T-helper 22 cell (primary cell): ENCODE data around the gene TNIK.
"Not testable (repeated sequence)": the region's sequence is repeated elsewhere in the genome, so short reads cannot be mapped to it uniquely, and the experiment has no call there.

Source experiments
- DNase-seq: peaks from one replicate; pipeline ENCODE4 v3.0.0-alpha.2; 2020; ENCODE audit warnings: low read depth

Gene TNIK

DNA sequence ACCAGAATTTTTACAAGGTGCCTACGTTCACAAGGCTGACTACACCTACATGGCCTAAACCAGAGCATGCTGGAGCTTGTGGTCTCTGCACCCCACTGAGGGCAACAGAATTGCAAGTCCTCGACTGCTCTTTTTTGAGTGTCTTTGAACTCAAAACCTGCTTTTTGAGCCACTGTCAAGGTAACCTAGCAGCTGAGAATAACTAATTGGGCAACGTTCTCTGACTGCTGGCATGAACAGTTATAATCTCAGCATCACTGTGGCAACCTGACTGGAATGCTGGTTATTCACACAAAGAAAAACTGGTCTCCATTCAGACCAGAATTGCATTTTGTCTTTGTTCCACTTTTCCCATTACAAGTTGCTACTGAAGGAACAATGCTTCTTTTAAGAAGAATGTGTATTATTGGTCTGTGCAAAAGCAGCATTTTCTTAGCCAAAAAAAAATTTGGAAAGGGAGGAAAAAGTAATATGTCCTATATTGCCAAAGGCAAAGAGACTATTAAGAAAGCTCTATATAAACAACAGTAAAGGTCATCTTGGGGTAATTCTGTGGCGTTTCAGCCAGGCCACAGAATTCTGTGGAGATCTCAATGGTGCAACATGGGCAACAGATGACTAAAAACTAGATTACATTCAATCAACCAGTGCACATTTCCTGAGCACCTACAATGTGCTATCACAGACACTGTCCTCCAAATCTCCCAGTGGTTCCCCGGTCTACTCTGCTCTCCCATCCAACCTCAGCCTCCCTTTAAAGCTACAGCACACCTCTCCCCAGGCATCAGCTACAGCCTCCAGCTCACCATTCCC is 76.8 kb downstream of the TNIK start:
- DNase-seq, result no peak

- DNase-seq, result not testable (repeated sequence)
Measured at GRCh38 chr3:171382347-171382746, 77.9 kb downstream of the TNIK start.

GRCh38 chr3:171380711-171381425 is 79.3 kb downstream of the TNIK start:
- no peak for DNase-seq

GRCh38 chr3:171379961-171380483 is 80.2 kb downstream of the TNIK start:
- DNase-seq, result no peak

DNA sequence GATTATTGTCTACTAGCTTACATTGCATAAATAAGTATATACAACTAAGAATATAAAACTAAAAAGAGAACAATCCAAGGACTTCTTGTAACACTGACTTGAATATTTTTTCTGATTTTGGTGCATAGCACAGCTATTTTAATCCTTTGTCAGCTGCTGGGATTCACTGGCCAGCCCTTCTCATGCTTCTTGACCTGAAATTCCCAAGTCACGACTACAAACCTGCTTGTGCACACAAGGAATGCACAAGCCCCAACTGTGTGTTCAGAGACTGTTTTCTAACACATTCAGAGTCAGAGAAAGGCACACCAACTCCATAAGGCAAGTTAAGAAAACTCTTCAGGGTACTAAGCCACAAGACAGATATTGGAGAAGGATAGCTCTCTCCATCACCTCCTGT is 80.9 kb downstream of the TNIK start:
- DNase-seq, result no peak

GRCh38 chr3:171378586-171378985 is 81.6 kb downstream of the TNIK start:
- DNase-seq, result no peak

GRCh38 chr3:171377859-171378258 is 82.3 kb downstream of the TNIK start:
- DNase-seq, result no peak

- no peak for DNase-seq
Measured at GRCh38 chr3:171376596-171376947, 83.6 kb downstream of the TNIK start.

- DNase-seq, result no peak
Measured at GRCh38 chr3:171375666-171376595, 84.3 kb downstream of the TNIK start.

GRCh38 chr3:171374661-171375285 is 85.4 kb downstream of the TNIK start:
- DNase-seq, result no peak

DNA sequence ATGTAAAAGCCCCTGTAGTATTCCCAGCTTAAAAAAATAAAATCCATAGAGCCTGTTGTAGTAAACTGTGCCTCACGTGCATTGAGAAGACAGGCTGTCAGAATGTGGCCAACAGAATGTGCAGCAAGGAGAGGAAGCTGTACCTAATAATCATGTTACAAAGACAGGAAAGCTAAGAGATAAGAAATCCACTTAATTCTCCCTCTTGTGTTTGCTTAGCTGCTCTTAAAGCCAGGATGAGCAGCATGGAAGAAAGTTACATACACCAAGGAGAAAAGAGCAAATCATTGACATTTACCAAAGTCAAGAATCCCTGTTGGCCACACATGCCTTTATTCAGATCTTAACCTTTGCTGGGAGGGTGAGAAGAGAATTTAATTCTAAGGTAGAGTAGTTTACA is 85.9 kb downstream of the TNIK start:
- DNase-seq, result no peak

- no peak for DNase-seq
Measured at GRCh38 chr3:171373711-171374110, 86.5 kb downstream of the TNIK start.

DNA sequence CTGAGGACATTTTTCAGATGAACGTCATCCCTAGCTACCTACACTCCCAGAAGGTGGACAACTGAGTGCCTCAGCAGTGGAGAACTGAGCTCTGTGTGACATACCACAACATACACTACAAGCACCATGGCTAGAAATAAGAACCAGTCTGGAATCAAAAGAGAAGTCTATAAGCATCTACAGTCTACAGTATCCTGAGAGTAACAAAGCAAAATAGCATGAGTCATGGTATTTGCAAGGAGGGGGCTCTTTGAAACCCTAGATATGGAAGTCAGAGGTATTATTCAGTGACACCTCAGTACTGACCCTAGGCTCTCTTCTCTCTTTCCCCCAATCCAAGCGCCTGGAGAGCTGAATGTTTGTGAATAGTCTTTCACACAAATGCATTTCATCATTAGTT is 87.5 kb downstream of the TNIK start:
- DNase-seq, result no peak

DNA sequence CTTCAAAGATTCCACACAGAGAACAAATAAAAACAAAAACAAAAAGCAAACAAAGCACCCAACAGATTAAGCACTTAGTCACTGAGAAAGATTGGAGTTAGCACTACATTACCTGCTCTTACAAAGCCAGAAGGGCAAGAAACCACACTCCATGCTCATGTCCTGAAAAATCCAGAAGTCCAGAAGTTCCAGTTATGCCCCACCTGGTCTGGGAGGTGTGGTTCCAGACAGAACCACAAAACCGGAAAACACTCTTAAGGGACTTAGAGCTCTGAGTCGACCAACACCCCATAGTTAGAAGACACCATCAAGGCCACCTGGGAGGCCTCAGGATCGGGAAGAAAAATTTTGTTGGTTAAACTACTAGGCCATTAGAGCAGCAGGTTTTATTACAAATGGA is 88.9 kb downstream of the TNIK start:
- DNase-seq, result no peak

DNA sequence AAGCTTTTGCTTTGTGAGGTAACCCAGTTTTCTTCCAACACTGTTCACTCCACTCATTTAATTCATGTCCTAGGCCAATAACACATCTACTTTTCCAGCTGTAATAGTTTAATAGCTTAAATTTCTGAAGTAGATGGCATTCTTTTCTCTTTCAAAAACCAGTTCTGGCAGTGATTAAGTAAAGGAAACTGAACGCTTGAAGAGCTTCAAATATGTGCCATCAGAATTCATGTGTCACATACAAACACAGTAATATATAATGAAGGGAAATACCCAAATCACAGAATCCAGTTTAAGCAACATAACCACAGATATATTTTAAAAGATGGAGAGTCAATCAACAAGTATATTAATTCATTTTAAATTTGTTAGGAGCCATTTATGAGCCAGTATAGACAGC is 91.0 kb downstream of the TNIK start:
- DNase-seq, result no peak

- DNase-seq, result not testable (repeated sequence)
Measured at GRCh38 chr3:171366738-171367137, 93.5 kb downstream of the TNIK start.

- DNase-seq, result no peak
Measured at GRCh38 chr3:171366043-171366442, 94.2 kb downstream of the TNIK start.

- no peak for DNase-seq
Measured at GRCh38 chr3:171365489-171365888, 94.7 kb downstream of the TNIK start.

GRCh38 chr3:171364500-171364899 is 95.7 kb downstream of the TNIK start:
- no peak for DNase-seq

DNA sequence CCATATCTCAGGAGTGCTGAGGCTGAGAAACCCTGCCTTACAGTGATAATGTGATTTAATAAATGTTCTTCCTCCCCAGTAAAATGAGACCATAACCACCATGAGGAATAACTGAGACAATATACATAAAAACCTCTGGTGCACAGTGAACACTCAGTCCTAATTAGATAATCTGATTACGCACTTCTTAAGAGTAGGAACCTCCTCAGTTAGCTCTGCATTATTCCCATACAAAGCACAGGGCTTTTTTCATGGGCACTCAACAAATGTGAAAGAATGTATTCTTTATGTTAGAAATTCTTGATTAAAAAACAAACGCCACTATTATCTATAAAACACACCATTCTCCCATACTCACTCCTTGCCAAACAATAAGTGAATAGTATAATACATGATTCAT is 97.0 kb downstream of the TNIK start:
- no peak for DNase-seq

DNA sequence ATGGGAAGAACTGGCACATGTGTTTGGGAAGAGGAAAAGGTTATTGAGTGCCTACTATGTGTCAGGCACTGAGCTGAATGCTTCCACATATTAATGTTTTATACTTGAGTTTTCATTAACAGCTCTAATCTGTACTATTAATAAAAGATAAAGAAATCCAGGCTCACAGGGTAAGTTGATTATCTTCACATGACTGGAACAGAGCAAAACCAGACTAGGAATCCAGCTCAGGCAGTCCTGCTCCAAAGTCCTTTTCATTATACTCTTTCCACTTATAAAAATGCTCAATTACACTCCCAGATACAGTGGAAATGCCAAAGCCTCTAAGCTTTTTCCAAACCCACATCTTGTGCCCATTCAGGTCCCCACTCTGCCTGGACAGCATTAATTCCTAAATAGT is 97.6 kb downstream of the TNIK start:
- no peak for DNase-seq

GRCh38 chr3:171358881-171359198 is 101.4 kb downstream of the TNIK start:
- DNase-seq, result no peak
